Fibroblast of skin of right biceps (primary cell): ENCODE results near the gene DPP7.
A peak's percentile ranks its signal among the peaks of the same experiment; 100 is the strongest.

ENCODE experiments used
- DNase-seq: peaks from one replicate; pipeline ENCODE4 v3.0.0-alpha.2; 2013

The DPP7 gene

DNA sequence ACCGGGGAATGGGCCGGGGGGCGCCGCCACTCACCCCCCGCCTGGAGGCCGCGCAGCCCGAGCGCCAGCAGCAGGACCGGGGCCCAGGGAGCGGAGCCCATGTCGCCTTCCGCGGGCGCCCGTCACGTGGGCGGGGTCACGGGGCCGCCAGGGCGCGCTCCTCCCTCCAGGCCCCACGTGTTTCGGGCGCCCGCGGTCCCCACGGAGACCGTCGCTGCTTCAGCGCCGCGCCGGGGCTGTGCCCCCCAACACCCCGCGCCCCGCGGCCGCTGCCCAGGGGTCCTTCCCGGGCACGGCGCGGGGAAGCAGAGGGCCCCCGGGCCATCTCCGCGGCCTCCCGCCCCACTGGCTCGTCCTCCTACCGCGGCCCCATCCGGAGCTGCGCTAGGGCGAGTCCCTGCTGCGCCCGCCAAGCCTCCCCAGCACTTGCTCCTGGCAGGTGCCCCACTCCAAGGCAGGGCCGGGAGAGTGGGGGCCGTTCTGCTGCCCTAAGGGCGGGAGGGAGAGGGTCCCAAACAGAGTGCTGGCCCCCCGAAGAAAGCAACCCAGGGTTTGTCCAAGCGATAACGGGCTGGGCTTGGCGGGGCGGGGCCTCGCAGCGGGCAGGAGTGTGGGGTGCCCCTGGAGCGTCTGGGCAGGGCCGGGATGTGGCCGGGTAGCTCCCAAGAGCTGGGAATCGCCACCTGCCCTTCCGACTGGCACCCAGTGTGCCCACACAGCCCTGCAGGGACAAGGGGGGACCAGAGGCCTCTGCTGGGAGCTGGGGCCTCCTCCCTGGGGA is at the start of gene DPP7:
Gene DPP7, minus strand, starts transcription at position 121 of the 781 bp plus-strand sequence. Its CDS starts 20 bp downstream, at position 101.
- peak; percentile 50 for DNase-seq

DNA sequence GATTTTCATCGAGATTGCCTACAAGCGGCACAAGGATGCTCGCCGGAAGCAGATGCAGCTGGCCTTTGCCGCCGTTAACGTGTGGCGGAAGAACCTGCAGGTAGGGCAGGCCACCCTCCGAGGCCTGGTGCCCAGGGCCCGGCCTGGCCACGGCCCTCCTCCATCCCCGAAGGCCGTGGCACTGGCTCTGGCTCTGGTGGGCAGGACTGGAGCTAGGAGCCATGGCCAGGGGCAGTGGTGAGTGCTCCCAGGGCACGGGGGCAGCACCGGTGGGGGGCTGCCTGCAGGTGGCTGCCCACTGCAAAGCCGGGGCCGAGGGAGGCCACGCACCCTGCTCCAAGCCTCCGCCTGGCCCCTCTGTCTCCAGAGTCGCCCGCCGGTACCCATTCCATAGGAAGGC is 49.3 kb upstream of the DPP7 start:
- no peak for DNase-seq

DNA sequence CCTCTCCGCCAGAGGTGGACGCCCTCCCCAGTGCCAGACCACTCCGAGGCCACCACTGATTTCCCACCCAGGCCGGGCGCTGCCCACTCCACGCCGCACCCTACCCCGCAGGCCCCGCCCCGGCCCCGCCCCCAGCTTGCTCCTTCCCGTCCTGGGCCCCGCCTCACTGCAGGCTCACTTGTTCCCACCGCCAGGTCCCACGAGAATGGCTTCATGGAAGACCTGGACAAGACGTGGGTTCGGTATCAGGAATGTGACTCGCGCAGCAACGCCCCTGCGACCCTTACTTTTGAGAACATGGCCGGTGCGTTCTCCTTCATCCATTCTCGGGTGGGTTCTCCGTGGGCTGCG is 48.8 kb upstream of the DPP7 start:
- DNase-seq: no peak

DNA sequence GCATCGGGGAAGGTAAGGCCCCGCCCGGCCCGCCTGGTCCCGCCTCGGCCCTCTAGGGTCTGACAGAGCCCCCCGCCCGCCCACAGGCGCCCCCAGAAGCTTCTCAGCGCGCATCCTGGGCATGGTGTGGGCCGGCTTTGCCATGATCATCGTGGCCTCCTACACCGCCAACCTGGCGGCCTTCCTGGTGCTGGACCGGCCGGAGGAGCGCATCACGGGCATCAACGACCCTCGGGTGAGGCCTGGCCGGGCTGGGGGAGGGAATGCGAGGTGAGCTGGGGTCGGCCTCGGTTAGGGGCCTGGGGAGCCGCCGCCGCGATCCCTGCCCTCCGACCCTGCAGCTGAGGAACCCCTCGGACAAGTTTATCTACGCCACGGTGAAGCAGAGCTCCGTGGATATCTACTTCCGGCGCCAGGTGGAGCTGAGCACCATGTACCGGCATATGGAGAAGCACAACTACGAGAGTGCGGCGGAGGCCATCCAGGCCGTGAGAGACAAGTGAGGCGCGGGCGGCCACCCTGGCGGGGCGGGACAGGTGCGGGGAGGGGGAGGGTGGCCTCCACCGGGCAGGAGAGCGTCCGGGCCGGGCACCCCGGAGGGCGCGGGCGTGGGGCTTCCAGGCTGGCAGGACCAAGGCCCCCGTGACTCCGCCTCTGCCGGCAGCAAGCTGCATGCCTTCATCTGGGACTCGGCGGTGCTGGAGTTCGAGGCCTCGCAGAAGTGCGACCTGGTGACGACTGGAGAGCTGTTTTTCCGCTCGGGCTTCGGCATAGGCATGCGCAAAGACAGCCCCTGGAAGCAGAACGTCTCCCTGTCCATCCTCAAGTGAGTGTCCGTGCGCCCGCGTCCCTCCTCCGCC is 48.2 kb upstream of the DPP7 start:
- DNase-seq: no peak

DNA sequence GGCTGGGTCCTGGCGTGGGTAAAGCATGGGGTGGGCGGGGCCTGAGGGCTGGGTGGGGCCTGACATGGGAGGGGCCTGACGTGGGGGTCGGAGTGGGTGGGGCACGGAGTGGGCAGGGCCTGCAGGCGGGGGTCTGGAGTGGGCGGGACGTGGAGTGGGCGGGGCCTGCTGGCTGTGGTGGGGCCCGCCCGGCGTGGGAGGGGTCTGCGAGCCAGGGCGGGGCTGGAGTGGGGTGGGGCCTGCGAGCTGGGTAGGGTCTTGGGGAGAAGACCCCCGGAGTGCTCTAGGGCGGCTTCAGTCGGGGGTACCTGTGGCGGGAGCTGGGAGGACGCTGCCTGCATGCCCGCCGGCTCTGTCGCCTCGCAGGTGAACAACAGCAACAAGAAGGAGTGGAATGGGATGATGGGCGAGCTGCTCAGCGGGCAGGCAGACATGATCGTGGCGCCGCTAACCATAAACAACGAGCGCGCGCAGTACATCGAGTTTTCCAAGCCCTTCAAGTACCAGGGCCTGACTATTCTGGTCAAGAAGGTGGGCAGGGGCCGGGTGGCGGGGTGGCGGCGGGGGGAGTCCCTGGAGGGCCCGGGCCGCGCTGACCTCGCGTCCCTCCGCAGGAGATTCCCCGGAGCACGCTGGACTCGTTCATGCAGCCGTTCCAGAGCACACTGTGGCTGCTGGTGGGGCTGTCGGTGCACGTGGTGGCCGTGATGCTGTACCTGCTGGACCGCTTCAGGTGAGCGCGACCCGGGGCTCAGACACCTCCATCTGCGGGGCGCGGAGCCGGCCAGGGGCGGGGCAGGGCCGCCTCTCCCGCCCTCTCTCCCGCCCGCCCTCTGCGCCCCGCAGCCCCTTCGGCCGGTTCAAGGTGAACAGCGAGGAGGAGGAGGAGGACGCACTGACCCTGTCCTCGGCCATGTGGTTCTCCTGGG is 47.3 kb upstream of the DPP7 start:
- DNase-seq: no peak

DNA sequence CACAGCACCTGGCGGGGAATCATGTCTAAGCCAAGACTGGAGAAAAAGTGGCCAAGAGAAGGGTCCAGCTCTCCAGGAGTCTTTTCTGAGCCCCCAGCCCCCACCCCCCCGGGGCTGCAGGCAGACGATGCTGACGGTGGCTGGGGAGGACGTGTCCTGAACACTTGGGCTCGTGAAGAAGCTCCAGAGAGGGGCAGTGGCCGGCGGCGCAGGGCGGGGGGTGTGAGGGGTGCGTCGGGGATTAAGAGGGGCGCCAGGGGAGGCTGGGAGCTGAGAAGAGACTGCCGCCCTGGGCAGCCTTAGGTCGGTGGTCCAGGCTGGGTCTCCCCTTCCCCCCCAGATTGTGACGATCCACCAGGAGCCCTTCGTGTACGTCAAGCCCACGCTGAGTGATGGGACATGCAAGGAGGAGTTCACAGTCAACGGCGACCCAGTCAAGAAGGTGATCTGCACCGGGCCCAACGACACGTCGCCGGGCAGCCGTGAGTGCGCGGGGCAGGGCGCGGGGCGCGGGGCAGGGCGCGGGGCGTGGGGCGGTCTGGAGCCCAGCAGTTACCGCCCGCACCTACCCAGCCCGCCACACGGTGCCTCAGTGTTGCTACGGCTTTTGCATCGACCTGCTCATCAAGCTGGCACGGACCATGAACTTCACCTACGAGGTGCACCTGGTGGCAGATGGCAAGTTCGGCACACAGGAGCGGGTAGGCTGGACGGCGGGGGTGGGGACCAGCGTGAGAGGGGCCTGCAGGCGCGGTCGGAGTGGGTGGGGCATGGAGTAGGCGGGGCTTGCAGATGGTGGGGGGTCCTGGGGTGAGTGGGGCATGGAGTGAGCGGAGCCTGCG is 46.4 kb upstream of the DPP7 start:
- no peak for DNase-seq

DNA sequence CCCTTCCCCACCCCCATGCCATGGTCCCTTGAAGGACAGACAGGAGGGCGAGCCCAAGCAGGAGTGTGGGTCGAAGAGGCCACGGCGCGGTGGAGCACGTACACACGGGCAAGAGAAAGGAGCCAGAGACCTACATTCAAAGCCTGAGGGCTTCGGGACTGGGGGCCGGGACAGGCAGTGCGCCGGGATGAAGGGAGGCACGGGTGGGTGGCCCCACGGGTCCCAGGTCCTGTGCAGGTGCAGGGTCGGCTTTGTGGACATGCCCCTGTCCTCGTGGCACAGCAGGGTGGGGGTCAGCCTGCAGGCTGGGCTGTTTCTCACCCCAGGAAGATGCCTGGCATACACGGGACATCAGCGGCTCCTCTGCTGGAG is 45.5 kb upstream of the DPP7 start:
- DNase-seq: no peak

DNA sequence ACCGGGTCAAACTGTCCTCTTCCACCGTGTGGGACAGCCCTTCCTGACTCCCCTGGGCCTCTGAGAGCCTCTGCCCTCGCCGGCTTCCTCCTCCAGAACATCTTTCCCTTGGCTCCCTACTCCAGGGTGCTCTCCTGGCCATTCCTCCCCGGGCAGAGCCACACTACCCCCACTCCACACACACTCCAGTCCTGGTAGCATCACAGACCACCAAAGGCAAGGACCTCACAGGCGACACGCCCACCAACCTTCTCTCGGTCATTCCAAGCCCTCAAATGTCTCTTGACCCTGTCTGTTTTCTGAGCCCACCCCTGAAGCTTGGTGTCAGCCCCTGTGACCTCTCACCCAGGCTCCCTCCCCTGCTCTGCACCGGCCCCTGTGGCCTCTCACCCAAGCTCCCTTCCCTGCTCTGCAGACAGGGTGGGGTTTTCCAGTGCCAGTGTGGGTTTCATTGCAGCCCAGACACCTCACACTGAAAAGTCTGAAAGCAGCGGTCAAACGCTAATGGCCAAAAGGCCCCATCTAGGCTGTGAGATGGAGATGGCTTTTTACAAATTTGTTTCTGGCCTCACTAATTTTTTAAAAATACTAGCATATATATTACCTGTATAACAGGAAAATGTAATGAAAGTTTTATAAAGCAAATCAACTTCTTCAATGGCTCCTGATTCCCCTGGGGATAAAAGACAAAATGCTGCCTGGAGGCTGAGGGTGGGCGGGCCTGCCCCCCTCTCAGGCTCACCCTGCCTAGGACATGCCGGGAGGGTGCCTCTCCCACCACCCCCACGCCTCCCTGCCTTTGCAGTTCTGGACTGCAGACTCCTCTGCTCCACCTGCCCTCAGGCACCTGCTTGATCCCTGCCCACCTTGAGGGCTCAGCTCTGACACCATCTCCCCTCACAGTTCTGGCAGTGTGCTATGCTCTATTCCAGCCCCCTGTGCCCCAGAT is 44.8 kb upstream of the DPP7 start:
- DNase-seq: no peak

DNA sequence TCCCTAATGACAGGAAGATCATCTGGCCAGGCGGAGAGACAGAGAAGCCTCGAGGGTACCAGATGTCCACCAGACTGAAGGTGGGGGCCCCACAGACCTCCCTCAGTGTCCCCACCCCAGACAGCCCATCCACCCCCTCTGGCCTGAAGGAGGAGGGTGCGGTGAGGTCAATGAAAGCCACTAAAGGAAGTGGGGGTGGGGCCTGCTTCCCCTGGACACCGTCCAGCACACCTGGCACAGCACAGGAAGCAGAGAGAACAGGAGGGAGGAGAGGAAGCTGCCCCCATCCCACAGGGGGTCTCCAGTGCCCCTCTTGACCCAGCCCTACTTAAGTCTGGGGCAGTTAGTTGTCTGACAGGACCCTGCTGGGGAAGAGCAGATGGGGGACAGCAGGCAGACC is 44.1 kb upstream of the DPP7 start:
- DNase-seq: no peak

DNA sequence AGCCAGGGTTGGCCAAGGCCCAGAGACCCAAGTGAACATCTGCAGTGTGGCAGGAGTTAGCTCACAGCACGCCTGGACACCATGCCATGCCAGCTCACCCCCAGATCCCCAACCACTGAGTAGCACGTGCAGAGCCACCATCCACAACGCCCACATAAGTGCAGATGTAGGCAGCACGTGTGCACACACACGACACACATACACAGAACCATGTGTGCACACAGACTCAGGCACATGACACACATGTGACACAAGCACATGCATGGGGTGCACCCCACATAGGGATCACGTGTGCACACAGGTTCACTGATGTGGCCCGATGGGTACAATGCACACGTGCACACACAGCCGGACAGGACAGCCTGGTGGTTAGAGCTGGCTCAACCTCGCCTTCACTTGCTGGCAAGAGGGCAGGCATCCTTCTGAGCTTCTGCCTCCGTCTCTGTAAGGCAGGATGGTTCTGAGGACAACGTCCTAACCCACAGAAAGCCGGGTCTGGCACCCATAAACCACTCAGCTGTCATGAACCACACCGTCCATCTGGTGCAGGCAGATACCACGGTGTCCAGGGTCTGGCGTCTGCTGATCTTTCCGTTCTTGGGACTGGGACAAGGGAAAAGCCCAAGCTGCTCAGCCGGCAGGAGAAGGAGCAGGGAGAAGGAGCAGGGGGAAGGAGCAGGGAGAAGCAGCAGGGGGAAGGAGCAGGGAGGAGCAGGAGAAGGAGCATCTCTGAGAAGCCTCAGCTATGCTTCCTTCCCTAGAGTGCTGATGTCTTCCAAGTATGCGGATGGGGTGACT is 43.3 kb upstream of the DPP7 start:
- DNase-seq: no peak

DNA sequence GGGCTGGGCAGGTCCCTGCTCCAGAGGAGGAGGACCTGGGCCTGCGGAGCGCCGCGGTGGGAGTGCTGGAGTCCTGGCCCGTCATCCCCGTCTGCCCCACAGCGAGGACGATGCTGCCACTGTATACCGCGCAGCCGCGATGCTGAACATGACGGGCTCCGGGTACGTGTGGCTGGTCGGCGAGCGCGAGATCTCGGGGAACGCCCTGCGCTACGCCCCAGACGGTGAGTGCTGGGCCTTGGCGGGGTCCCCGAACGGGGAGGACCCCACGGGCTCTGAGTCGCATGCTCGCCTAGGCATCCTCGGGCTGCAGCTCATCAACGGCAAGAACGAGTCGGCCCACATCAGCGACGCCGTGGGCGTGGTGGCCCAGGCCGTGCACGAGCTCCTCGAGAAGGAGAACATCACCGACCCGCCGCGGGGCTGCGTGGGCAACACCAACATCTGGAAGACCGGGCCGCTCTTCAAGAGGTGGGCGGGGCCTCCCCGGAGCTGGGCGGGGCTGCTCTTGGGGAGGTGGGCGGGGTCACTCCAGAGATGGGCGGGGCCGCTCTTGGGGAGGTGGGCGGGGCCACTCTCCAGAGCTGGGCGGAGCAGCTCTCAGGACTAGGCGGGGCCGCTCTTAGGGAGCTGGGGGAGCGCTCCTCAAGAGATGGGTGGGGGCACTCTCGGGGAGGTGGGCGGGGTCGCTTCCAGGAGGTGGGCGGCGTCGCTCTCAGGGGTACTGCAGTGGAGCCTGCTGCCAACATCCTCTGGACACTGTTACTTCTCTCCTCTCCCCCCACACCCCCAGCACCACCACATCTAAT is 42.2 kb upstream of the DPP7 start:
- peak; percentile 33 for DNase-seq

DNA sequence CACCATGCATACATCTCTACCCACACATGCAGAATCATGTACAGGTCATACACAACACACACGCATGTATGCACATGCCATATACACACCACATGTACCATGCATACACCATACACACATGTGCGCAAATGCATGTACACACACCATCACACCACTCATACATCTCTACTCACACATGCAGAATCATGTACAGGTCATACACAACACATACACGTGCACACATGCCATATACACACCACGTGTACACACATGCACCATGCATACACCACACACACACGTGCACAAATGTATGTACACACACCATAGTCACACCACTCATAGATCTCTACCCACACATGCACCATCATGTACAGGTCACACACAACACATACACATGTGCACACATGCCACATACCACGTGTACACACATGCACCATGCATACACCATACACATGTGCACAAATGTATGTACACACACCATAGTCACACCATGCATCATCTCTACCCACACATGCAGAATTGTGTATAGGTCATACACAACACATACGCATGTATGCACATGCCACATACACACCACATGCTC is 38.4 kb upstream of the DPP7 start:
- DNase-seq: no peak

DNA sequence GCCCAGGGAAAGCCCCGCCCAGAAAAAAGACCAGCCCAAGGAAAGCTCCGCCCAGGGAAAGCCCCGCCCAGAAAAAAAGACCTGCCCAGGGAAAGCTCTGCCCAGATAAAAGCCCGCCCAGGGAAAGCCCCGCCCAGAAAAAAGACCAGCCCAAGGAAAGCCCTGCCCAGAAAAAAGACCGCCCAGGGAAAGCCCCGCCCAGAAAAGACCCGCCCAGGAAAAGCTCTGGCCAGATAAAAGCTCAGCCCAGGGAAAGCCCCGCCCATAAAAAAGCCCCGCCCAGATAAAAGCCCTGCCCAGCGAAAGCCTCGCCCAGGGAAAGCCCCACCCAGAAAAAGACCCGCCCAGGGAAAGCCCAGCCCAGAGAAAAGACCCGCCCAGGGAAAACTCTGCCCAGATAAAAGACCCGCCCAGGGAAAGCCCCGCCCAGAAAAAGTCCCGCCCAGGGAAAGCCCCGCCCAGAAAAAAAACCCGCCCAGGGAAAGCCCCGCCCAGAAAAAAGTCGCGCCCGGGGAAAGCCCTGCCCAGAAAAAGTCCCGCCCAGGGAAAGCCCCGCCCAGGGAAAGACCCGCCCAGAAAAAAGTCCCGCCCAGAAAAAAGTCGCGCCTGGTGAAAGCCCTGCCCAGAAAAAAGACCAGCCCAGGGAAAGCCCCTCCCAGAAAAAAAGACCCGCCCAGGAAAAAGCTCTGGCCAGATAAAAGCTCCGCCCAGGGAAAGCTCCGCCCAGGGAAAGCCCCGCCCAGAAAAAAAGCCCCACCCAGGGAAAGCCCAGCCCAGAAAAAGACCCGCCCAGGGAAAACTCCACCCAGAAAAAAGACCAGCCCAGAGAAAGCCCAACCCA is 36.3 kb upstream of the DPP7 start:
- peak; percentile 47 for DNase-seq

DNA sequence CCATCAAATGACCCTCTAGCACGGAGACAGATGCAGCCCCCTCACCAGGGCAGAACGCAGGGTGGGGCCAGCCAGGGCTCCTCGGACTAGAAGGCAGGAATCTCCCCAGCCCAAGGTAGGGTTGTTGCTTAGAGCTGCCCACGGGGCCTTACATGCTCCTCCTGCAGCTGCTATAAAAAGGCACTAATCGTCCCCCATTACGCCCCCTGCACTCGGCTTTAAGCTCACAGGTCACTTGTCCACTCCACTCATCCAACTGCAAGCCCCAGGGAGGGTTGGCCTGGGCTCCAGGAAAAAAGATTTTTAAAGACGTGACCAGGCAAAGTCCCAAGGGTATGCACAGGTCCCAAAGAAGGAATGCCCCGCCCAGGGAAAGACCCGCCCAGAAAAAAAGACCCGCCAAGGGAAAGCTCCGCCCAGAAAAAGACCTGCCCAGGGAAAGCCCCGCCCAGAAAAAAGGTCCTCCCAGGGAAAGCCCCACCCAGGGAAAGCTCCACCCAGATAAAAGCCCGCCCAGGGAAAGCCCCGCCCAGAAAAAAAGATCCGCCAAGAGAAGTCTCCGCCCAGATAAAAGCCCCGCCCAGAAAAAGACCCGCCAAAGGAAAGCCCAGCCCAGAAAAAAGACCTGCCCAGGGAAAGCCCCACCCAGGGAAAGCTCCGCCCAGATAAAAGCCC is 35.5 kb upstream of the DPP7 start:
- DNase-seq: no peak

DNA sequence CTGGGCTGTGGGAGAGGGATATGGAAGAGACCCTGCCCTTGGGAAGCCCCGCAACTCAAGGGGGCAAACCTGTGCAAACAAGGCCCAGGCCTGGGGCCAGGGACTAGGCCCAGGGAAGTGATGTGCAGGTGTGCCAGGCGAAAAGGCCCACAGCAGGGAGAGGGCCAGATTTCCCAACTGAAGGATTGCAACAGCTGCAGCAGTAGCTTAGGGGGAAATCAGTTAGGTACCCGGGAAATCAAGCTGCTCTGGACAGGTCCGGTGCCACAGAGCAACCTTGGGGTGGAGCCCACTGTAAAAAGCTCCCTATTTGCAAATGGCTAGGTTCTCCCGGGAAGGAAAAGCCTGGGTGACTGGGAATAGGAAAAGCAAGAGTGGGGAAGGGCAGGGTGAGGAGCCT is 34.8 kb upstream of the DPP7 start:
- DNase-seq: no peak

DNA sequence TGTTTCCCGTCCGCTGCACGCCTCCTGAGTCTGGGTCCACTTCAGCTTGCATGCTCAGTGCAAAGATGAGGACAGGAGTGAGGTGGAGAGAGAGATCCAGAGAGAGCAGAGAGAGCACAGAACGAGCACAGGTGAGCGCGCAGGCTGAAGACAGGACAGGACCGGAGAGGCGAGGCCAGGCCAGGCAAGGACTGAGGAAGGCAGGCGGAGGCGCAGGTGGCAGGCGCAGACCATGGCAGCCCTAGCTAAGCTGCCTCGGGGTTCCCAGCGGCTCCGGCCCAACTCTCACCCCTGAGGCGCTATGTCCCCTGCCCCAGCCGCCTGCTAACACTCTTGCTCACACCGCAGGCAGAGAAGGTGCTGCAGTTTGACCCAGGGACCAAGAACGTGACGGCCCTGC is 34.1 kb upstream of the DPP7 start:
- no peak for DNase-seq

DNA sequence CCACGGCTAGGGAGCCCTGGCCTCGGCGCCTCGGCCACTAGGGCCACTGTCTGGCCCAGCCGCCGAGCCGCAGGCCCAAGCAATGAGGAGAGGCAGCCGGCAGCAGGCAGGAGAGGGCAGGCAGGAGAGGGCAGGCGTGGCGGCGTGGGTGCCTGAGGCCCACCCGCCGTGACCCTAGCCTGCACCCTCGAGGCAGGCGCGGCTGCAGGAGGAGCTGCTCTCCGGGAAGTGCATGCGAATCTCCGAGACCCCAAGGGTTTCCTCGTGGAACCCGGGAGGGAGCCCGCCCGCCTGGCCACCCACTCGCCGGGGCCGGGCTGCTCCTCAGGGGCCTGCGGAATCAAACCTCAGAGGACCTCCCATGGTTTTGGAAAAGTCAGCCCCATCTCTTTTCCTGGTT is 33.7 kb upstream of the DPP7 start:
- DNase-seq: no peak

DNA sequence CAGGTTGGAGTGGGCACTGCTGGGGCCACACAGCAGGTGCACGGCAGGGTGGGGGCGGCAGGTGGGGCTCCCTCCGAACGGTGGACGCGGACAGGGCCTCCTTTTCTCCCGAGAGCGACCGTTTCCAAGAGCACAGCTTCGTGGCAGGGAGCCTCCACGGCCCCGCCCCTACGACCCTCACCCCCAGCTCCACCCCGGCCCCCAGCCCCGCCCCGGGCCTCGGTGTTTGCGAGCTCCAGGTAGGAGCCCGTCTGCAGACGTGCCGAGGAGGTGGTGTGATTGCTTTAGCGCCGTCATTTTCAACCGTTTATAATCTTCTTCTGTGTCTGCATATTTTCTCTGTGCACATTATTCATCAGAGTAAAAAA is 33.2 kb upstream of the DPP7 start:
- no peak for DNase-seq
